Measurements from ENCODE around the gene NPAS3.

DNA sequence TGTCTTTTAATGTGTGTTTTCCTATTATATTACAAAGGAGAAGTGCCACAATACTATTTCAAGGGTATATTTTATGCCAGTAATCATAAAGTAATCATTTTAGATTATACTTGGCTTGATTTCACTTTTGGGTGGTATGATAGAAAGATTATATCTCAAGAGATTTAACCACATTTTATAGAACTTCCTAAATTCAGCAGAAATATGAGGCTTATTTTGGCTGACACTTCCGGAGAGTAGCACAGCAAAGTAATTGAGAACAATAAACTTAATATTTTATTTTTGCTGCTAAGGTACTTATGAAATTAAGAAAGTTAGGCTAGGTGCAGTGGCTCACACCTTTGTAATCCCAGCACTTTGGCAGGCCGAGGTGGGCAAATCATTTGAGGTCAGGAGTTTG is 319.1 kb downstream of the NPAS3 start:
- no peak for TF ChIP-seq CTCF (IDR thresholded peaks at IDR 0.05)
- no peak for TF ChIP-seq ZFX (IDR thresholded peaks at IDR 0.05; ENCODE audit: borderline replicate concordance)

Measured in 22Rv1 (cell line).